Duodenal mucosa (tissue), 2 donors: Measurements from ENCODE around the gene MACF1.

ENCODE experiments used
- H3K27ac ChIP-seq: one replicate; pipeline ENCODE4 v1.7.0; 2013; ENCODE audit warnings: low read depth, low read length
- H3K27me3 ChIP-seq, 2 donors: one replicate each; pipeline ENCODE4 v1.7.0; 2013; ENCODE audit warnings: low read length in 2 of 2, control low read depth in 1 of 2; ENCODE audit not compliant: insufficient read depth in 2 of 2, control insufficient read depth in 1 of 2
- H3K36me3 ChIP-seq, 2 donors: one replicate each; pipeline ENCODE4 v1.7.0; 2013; ENCODE audit warnings: low read length in 2 of 2, control low read depth in 1 of 2; ENCODE audit not compliant: insufficient read depth in 2 of 2, control insufficient read depth in 1 of 2
- H3K4me1 ChIP-seq, 2 donors: one replicate each; pipeline ENCODE4 v1.7.0; 2013; ENCODE audit warnings: low read length in 2 of 2, control low read depth in 1 of 2; ENCODE audit not compliant: insufficient read depth in 2 of 2, control insufficient read depth in 1 of 2
- H3K4me3 ChIP-seq, 2 donors: one replicate each; pipeline ENCODE4 v1.7.0; 2013; ENCODE audit warnings: low read length in 2 of 2, low read depth in 1 of 2
- H3K9ac ChIP-seq, 2 donors: one replicate each; pipeline ENCODE4 v1.7.0; 2013; ENCODE audit warnings: low read length in 2 of 2, low read depth in 1 of 2
- H3K9me3 ChIP-seq, 2 donors: one replicate each; pipeline ENCODE4 v1.7.0; 2013; ENCODE audit warnings: low read length in 2 of 2, control low read depth in 1 of 2; ENCODE audit not compliant: control insufficient read depth in 1 of 2

The MACF1 gene

DNA sequence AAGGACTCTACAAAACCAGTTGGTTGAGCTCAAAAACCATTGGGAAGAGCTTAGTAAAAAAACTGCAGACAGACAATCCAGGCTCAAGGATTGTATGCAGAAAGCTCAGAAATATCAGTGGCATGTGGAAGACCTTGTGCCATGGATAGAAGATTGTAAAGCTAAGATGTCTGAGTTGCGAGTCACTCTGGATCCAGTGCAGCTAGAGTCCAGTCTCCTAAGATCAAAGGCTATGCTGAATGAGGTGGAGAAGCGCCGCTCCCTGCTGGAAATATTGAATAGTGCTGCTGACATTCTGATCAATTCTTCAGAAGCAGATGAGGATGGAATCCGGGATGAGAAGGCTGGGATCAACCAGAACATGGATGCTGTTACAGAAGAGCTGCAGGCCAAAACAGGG is 183.0 kb downstream of the MACF1 start:
- H3K9me3 ChIP-seq, result no peaks in the 10 kb centered on the region
- no peaks in the 10 kb centered on the region for H3K27me3 ChIP-seq
- H3K36me3 ChIP-seq, result peaks cover 35 to 56% of the 10 kb centered on the region in 2 donors
- H3K27ac ChIP-seq, result no peak overlapping the region
- H3K4me1 ChIP-seq, result peaks cover 10 to 17% of the 10 kb centered on the region in 2 donors
- no peak overlapping the region for H3K4me3 ChIP-seq
- no peak overlapping the region for H3K9ac ChIP-seq

DNA sequence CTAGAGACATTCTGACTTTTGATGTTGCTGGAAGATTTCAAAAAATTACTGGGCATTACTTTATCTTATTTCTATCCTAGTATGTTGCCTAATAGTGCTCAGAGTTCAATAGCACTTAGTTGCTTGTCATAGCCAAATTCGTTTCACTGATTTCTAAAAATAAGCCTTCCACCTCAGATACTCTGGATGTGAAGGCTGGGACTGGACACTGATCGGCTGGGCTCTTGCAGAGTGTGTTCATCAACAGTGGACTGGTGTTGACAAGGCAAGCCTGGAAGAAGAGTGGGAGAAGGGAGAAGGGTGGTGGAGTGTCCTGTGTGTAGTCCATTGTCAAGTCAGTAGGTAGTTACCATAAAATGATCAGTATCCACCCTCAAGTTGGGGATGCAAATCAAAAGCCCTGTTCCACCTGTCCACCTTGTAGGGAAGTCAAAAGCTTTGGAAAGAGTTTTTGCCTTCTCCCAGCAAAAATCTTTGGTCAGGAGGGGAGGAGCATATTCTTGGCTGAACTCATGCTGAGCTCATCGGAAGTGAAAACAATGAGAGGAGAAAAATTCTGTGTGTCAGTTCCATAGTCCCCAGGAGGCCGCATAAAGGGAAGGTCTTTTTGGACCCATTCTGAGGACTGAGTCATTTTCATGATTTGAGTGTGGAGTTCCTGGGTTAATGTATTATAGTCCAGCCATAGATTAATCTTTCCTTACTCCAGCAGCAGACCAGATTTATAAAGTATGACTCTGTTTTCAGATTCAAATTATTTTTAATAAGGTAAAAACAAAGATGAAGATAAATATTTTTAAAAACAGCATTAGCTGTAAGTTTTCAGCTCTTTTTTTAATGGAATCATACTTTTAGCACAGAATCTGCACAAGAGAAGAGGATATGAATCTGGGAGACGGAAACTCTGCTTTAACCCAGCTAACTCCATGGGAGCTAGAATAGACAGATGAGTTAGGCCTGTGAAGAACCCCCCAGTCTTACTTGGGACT is 187.5 kb downstream of the MACF1 start:
- Histone ChIP-seq H3K27ac (peak overlapping the region; percentile 43), H3K36me3 (peaks cover 22 to 26% of the 10 kb centered on the region in 2 donors), H3K9ac (peak overlapping the region in 1 of 2 donors; percentile 12), H3K9me3 (no peaks in the 10 kb centered on the region), H3K4me3 (no peak overlapping the region), H3K27me3 (no peaks in the 10 kb centered on the region), H3K4me1 (peaks cover 38 to 43% of the 10 kb centered on the region in 2 donors)

DNA sequence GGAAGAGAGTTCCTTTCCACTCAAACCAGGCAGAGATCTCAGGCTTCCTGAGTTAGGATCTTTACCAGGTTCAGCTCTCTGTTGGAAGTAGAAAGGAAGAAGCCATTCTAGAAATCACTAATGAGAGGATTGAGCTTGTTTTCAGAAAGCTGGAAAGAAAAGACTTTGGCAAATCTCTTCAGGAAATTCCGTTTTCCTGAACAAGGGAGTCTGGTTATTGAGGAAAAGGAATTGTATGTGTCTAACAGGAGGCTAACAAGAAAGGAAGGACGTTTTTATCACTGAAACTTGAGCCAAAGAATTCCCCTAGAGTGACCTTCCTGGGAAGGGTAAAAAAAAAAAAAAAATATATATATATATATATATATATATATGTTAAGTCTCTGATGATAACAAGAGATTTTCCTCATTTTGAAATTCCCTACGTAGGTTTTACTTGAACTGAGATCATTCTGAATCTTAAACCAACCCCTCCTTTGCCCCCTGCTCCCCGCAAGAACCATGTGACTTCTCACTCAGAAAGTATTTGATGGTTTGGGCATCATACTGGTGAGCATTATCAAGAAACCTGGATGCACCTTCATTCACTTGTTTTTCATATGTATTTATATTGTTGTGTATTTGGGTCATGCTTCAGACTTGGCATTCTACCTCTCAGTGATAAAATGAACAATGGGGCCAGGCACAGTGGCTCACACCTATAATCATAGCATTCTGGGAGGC is 188.5 kb downstream of the MACF1 start:
- peak overlapping the region in 1 of 2 donors; percentile 12 for H3K9ac ChIP-seq
- no peaks in the 10 kb centered on the region for H3K9me3 ChIP-seq
- no peaks in the 10 kb centered on the region for H3K27me3 ChIP-seq
- peaks cover 40 to 41% of the 10 kb centered on the region in 2 donors for H3K4me1 ChIP-seq
- peak overlapping the region; percentile 39 for H3K27ac ChIP-seq
- no peak overlapping the region for H3K4me3 ChIP-seq
- H3K36me3 ChIP-seq, result peaks cover 12 to 15% of the 10 kb centered on the region in 2 donors

DNA sequence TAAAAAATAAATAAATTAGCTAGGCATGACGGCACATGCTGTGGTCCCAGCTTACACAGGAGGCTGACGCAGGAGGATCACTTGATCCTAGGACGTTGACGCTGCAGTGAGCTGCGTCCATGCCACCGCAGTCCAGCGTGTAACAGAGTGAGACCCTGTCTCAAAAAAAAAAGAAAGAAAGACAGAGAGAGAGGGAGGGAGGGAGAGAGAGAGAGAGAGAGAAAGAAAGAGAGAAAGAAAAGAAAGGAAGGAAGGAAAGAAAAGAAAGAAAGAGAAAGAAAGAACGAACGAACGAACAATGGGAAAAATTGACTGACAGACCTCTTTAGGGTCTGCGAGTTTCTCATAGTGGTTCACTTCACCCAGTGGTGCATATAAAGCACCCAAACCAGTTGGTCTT is 189.2 kb downstream of the MACF1 start:
- Histone ChIP-seq H3K4me1 (peaks cover 47 to 48% of the 10 kb centered on the region in 2 donors), H3K4me3 (no peak overlapping the region), H3K9ac (no peak overlapping the region), H3K9me3 (no peaks in the 10 kb centered on the region), H3K36me3 (peaks cover 7 to 10% of the 10 kb centered on the region in 2 donors), H3K27me3 (no peaks in the 10 kb centered on the region), H3K27ac (no peak overlapping the region)

DNA sequence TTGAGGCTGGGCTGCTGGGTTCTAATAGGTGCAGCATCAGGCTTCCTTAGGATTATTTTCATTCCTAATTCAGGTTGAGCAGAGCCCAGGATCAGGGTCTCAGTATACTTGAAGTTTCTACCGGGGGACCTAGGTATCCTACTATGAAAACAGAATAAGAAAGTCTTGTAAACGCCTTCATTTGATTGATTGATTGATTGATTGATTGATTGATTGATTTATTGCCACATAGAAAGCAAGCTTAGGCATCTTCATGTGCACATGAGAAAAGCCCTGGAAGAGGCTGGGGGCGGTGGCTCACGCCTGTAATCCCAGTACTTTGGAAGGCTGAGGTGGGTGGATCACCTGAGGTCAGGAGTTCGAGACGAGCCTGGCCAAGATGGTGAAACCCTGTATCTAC is 189.6 kb downstream of the MACF1 start:
- Histone ChIP-seq H3K9ac (no peak overlapping the region), H3K27ac (no peak overlapping the region), H3K36me3 (peaks cover 7 to 10% of the 10 kb centered on the region in 2 donors), H3K4me1 (peaks cover 51 to 52% of the 10 kb centered on the region in 2 donors), H3K4me3 (no peak overlapping the region), H3K9me3 (no peaks in the 10 kb centered on the region), H3K27me3 (no peaks in the 10 kb centered on the region)

DNA sequence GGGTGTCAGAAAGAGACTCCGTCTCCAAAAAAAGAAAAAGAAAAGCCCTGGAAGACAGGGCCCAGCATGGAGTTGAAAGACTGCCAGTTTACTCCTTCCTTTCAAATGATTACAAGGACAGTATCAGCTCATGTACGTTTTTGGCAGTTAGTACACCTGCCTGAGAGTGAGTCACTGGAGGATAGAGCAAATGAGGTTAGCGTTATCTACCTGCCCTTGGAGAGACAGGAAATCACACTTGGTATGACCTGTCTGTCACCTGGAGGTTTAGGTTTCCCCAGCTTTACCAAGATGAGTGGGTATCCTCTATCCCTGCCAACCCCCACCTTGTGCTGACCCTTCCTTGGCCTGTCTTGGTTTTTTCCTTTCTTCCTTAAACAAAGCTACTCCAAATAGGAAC is 190.1 kb downstream of the MACF1 start:
- Histone ChIP-seq H3K4me1 (peaks cover 52 to 53% of the 10 kb centered on the region in 2 donors), H3K9ac (peak overlapping the region in 1 of 2 donors; percentile 9), H3K27me3 (no peaks in the 10 kb centered on the region), H3K9me3 (no peaks in the 10 kb centered on the region), H3K27ac (peak overlapping the region; percentile 55), H3K36me3 (peaks cover 7 to 10% of the 10 kb centered on the region in 2 donors), H3K4me3 (peak overlapping the region in 1 of 2 donors; percentile 13)

DNA sequence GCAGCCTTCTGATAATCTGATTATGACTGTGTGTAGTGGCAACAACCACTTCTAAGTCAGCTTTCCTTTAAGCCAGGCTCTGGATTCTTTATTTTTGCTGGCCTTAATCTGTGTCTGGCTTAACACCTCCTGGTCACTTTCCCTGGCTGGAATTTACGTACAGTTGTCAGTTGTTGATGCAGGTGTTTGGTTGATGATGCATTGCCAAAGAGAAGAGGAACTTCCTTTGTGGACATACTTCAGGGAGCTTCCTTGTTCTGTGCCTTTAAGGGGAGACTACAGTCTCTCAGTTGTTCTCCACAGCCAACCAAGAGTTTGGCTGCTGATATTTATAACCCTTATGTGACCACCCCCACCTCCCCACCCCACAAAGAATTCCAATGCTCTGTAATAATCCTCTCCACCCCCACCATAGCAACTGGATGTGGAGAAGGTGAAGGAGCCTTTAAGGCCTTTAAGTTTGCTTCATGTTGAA is 190.9 kb downstream of the MACF1 start:
- Histone ChIP-seq H3K27ac (peak overlapping the region; percentile 24), H3K27me3 (no peaks in the 10 kb centered on the region), H3K9me3 (no peaks in the 10 kb centered on the region), H3K4me3 (no peak overlapping the region), H3K4me1 (peaks cover 52 to 53% of the 10 kb centered on the region in 2 donors), H3K36me3 (peaks cover under 1 to 2% of the 10 kb centered on the region in 2 donors), H3K9ac (no peak overlapping the region)

DNA sequence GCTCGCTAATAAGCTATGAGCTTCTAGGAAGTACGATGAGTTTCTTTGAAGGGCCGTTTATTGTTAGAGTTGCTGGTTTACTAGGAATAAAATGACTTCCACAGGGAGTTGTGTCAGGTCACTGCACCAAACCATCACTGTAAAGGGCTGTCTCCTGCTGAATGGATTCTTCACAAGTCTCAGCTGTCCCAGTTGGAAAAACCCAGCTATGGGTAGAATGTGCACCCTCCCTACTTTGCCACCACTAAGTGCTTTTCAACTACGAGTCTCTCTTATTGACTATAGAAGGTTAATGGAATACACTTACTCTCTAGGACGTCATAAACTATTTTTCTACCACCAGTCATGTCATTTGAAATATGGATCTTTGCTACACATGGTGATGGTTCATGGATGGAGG is 192.2 kb downstream of the MACF1 start:
- Histone ChIP-seq H3K4me3 (no peak overlapping the region), H3K4me1 (peaks cover 47 to 49% of the 10 kb centered on the region in 2 donors), H3K9me3 (no peaks in the 10 kb centered on the region), H3K27ac (no peak overlapping the region), H3K27me3 (no peaks in the 10 kb centered on the region), H3K9ac (no peak overlapping the region), H3K36me3 (no peaks in the 10 kb centered on the region)

DNA sequence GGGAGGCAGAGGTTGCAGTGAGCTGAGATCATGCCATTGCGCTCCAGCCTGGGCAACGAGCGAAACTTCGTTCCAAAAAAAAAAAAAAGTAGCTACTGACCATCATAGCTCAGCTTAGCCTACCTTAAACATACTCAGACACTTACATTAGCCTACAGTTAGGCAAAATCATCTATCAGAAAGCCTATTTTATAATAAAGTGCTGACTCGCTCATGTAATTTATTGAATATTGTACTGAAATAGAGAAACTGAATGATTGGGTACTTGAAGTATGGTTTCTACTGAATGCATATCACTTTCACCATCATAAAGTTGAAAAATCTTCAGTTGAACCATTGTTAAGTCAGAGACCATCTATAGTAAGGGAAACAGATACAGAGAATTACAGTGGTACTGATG is 193.0 kb downstream of the MACF1 start:
- no peak overlapping the region for H3K4me3 ChIP-seq
- H3K36me3 ChIP-seq, result no peaks in the 10 kb centered on the region
- H3K27me3 ChIP-seq, result no peaks in the 10 kb centered on the region
- H3K4me1 ChIP-seq, result peaks cover 41 to 42% of the 10 kb centered on the region in 2 donors
- no peaks in the 10 kb centered on the region for H3K9me3 ChIP-seq
- H3K27ac ChIP-seq, result no peak overlapping the region
- no peak overlapping the region for H3K9ac ChIP-seq
